Activated gamma-delta T cell treated with anti-CD3 and anti-CD28 coated beads, Interleukin-2, amount 50 U/mL, for 16 hours (primary cell): ENCODE data around the gene FGD4.
"Not testable (repeated sequence)": the region's sequence is repeated elsewhere in the genome, so short reads cannot be mapped to it uniquely, and the experiment has no call there.

Source experiments
- DNase-seq: peaks from one replicate; pipeline ENCODE4 v3.0.0-alpha.2; 2020; ENCODE audit warnings: low read depth

The FGD4 gene

DNA sequence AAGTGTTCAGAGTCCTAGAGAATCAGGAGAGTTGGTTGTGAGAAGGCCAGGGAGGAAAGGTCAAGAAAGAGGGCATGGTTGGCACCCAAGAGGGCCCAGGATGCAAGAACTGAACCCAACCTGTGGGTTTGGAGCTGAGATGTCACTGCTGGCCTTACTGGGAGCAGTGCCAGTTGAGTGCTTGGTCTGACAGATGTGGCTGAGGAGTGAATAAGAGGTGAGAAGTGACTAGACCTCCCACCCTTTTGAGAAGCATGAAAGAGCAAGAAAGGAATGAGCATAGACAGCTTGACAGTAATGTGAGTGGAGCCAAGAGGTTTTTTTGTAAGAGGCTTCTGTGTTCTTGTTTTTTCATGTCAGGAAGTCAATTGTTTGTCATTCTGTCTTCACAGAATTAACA, 95.3 kb downstream of the FGD4 start:
- DNase-seq = peak; percentile 17

- no peak for DNase-seq
These were observed 97.6 kb downstream of the FGD4 start for GRCh38 chr12:32496946-32497345.

GRCh38 chr12:32497864-32498263, 98.5 kb downstream of the FGD4 start:
- no peak for DNase-seq

GRCh38 chr12:32499048-32499447, 99.7 kb downstream of the FGD4 start:
- no peak for DNase-seq

DNA sequence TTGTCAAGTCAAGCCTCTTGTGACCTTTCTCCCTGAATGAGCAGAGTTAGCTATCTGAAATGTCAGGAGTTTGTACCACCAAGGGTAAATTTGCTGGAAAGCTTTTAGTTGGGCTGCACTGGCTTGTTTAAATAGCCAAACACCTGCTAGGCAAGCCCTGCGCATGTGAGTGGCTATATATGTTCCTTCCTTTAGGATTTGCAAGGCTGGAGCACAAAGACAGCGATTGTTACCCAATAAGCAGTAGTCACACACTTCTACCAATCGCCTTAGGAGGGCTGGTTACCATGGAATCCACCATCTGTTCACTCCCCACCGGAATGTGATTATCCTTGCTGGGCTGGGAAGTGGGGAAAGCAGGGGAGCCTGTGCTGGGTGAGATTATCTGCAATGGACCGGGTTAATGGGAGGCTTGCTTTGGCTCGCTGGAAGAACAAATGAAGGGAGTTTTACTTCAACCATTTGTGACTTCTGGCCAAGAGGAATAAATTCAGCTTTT, 102.5 kb downstream of the FGD4 start:
- DNase-seq = no peak

GRCh38 chr12:32502693-32503502, 103.5 kb downstream of the FGD4 start:
- no peak for DNase-seq

DNA sequence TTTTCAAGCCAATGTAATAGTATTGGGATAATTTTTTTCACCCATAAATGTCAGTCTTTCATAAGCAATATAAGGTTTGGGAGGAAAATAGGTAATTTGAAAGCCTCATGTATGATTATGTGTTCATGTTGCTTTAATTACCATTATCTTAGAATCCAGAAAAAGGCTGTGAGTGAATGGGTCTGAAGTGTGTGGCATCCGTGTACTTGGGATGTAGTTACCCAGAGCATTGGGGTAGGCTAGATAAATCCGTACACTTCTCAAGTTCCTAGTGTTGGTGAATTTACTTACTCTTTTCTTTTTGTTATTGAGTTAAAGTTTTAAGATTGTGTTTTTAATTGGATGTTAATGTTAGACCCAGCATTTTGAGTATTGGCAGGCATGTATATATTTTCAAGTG, 104.4 kb downstream of the FGD4 start:
- no peak for DNase-seq

DNA sequence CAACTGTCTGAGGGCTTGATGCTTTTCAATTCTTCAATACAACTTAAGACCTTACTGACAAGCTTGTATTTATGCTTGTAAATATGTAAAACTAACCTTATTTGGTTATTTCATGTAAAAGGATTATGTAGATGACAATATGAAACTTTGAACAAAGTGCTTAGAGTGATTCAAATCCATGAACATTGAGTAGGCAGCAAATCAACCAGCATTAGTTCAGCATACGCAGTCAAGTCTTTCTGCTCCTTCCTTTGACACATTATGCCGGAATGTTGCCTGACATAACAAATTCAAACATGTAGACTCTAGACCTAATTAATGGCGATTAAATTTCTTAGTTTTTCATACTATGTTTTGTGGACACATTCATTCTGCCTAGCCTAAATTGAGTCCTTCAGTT, 105.2 kb downstream of the FGD4 start:
- DNase-seq = no peak

GRCh38 chr12:32505067-32505945, 105.9 kb downstream of the FGD4 start:
- DNase-seq = no peak

- DNase-seq = not testable (repeated sequence)
These were observed 108.0 kb downstream of the FGD4 start for GRCh38 chr12:32507096-32507941.

DNA sequence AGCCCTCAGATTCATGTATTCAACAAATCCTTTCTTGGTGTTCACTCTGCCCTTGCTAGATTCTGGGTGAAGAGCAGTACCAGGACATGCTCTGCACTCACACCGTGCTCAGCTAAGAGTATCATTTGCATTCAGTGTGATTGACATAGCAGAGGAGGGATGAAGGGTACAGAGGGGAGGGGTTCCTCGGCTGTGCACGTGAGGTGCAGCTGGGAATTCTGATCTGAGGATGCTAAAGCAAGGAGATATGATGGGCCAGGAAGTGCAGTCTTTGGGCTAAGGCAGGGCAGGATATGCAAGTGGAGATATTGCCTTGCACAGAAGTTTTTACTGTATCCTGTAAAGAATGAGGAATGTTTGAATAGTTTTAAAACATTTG, 108.6 kb downstream of the FGD4 start:
- DNase-seq = no peak

GRCh38 chr12:32508626-32509025, 109.3 kb downstream of the FGD4 start:
- DNase-seq = no peak

DNA sequence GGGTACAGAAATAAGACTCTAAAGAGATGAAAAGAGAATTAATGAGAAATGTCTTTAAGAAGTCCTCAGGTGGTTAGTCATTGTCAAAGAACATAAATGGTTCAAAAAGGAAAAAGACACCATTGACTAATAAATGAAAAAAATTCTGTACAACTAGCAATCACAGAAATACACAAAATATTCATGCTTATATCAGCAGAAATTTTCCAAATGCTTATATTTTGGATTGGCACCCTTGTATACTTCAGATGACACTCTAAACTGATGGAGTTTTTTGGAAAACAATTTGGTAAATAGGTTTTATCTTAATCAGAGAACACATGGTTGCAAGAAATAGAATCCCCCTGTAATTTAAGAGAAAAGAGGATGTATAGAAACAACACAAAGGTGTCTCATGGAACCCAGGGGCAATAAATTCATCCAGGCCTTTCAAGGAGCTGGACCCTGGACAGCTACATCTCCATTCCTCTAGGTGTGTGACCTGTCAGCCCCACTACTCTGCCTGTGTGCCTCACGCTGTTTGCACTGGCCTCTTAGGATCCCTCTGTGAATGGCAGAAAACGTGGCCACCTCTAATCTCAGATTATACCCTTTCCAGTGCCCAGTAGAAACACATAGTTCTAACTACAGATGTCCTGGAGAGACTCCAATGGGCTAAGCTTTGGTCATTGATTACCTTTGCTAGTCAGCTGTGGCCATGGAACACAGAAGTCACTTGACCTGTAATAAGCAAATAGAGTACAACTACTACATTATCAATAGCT, 110.2 kb downstream of the FGD4 start:
- no peak for DNase-seq

DNA sequence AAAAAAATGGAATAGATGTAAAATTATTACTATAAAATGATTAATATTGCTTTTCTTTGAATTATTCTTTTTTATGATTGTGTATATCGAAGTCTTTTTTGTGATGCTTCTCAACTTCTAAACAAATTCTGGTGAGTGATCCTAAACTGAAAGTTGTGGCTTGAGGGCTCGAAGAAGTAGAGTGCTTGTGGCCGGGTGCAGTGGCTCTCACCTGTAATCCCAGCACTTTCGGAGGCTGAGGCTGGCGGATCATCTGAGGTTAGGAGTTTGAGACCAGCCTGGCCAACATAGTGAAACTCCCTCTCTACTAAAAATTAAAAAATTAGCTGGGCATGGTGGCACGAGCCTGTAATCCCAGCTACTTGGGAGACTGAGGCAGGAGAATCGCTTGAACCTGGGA, 112.6 kb downstream of the FGD4 start:
- DNase-seq = not testable (repeated sequence)

- DNase-seq = no peak
These were observed 113.0 kb downstream of the FGD4 start for GRCh38 chr12:32512379-32512778.

DNA sequence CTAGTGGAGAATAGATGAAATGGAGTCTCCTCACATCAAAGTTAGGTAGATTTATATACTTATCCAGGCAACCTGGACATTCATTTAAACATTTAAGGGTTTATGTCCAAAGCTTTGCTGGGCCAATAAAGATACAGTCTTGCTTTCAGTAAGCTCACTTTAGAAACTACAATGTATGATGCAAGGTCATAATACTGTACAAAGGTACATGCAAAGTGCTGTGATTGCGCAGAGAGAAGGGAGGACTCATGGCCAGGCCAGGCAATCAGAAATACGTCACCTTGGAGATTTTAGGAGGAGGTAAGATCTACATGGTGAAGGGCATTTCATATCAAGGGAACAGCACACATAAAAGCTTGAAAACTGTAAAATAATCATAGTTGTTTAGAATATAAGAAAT, 113.6 kb downstream of the FGD4 start:
- no peak for DNase-seq

DNA sequence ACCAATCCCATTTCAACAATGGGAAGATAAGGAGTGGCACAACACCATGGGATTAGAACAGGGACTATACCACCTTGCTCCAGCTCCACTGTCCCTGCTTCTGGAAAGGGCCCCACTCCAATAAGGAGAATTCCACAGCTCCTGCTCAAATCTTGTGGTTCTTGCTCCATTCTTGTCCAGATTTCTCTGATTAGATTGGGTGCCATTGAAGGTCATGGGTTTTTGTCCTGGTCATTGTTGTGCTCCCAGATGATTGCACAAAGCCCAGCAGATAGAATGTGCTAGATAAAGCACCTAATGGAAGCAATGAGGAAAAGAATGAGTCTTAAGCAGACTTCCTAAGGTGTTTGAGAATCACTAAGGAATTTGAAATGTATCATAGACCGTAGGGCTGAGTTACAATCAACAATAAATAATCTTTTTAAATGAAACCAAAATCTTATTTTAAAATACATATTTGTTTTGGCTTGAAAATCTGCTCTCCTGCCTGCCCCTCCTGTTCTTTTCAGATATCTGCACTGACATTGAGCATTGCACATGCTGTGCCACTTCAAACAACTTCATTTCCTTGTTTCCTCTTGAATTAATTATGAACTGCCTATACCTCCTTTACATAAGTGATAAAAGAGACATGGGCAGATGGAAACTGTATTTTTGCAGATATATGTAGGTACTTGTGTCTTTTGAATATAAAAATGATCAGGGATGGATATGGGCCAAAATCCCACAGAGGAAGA, 115.9 kb downstream of the FGD4 start:
- no peak for DNase-seq

DNA sequence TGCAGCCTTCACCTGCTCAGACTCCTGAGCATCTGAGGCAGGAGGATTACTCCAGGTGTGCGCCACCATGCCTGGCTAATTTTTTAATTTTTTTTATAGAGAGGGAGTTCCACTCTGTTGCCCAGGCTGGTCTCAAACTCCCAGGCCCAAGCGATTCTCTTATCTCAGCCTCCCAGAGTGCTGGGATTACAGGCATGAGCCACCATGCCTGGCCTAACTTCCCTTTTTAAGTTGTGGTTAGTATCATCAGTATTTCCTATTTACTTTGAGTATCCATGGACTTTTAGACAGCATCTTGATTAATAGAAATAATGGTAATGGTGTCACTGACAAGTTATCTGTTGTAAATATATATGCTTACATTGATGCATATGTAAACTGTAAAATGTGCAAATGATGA, 116.9 kb downstream of the FGD4 start:
- DNase-seq = no peak

- no peak for DNase-seq
These were observed 118.6 kb downstream of the FGD4 start for GRCh38 chr12:32517966-32518365.

DNA sequence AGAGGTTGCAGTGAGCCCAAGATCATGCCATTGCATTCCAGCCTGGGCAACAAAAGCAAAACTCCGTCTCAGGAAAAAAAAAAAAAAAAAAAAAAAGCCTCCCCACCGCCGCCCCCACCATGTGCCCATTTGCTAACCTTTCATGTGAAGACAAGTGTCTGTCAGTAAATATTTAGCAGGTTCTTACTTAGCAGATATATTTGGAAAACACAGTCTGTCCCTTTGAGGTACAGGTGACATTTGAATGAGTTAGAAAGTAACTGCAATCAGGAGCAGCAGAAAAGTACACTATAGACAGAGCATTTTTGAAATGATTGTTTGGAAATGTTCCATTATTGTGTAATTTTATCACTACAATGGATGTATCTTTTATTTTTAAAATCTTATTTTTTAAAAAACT, 119.7 kb downstream of the FGD4 start:
- no peak for DNase-seq
